Measurements from ENCODE around the gene ABCB7. TPM values are rescaled to one million over a fixed set of nuclear protein-coding genes. Genes with fewer than 3 reads are reported as not detected.
"Not testable (repeated sequence)": the region's sequence is repeated elsewhere in the genome, so short reads cannot be mapped to it uniquely, and the experiment has no call there.

The ABCB7 gene
- 27.8 and 30.5 TPM in 2 replicates for total RNA-seq (2022)
- percentile 75 among the genes with signal in this experiment for Bru-seq, nascent RNA
- percentile 71 among the genes with signal in this experiment for BruChase-seq, experiment 1, labeled RNA remaining after a 2-hour chase
- percentile 67 among the genes with signal in this experiment for BruChase-seq, experiment 2, labeled RNA remaining after a 6-hour chase
- long read RNA-seq, full-length matches to known transcripts, result 23 of 31 reads
- long read RNA-seq, partial matches to known transcripts, result 3 of 31 reads
- long read RNA-seq, other reads (novel, unspliced or antisense), result 5 of 31 reads

GRCh38 chrX:75155827-75156525 lies at the start of gene ABCB7:
TSS of gene ABCB7 (minus strand) at chrX:75156283. CDS start at chrX:75156272, 11 bp downstream.
- peak within 1 kb of the TSS; percentile 99 for H3K4me3 Mint-ChIP-seq (ENCODE audit: unreplicated experiment)
- peak within 1 kb of the TSS; percentile 65 for H3K4me3 ChIP-seq (ENCODE audit: low read depth, low read length)
- no peaks in the 10 kb centered on the region for H3K27me3 ChIP-seq (replicated peaks; ENCODE audit: control insufficient read depth, insufficient read depth, low read length)
- BruUV-seq (replicated peaks), result no TSS peak
- H3K9me3 ChIP-seq, result no peaks in the 10 kb centered on the region
- H3K4me1 Mint-ChIP-seq (ENCODE audit: low read depth, unreplicated experiment), result peaks cover 13% of the 10 kb centered on the region
- H3K27me3 Mint-ChIP-seq (ENCODE audit: insufficient read depth, unreplicated experiment), result no peaks in the 10 kb centered on the region
- no peaks in the 10 kb centered on the region for H3K4me1 ChIP-seq
- intact Hi-C loops (cut with micrococcal nuclease; ENCODE audit: unreplicated experiment), result loop anchor here (10.0 kb wide), 1 partner anchor 119 kb away; the partner anchor contains the start of gene UPRT
- POLR2A ChIA-PET, result no interaction called here
- TF ChIP-seq, protein P1, sequence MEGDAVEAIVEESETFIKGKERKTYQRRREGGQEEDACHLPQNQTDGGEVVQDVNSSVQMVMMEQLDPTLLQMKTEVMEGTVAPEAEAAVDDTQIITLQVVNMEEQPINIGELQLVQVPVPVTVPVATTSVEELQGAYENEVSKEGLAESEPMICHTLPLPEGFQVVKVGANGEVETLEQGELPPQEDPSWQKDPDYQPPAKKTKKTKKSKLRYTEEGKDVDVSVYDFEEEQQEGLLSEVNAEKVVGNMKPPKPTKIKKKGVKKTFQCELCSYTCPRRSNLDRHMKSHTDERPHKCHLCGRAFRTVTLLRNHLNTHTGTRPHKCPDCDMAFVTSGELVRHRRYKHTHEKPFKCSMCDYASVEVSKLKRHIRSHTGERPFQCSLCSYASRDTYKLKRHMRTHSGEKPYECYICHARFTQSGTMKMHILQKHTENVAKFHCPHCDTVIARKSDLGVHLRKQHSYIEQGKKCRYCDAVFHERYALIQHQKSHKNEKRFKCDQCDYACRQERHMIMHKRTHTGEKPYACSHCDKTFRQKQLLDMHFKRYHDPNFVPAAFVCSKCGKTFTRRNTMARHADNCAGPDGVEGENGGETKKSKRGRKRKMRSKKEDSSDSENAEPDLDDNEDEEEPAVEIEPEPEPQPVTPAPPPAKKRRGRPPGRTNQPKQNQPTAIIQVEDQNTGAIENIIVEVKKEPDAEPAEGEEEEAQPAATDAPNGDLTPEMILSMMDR (IDR thresholded peaks at IDR 0.05; ENCODE audit: insufficient read depth in 1 of 2, low read depth in 1 of 2, low read length in 1 of 2, severe bottlenecking in 1 of 2, unreplicated experiment in 1 of 2), result peak in 1 of 2 experiments; percentile 26
- H3K36me3 Mint-ChIP-seq (ENCODE audit: insufficient read depth, unreplicated experiment), result no peaks in the 10 kb centered on the region
- peak; percentile 64 to 67 for DNase-seq
- H3K27ac Mint-ChIP-seq (ENCODE audit: unreplicated experiment), result peak within 1 kb of the TSS; percentile 99
- H3K9me3 Mint-ChIP-seq (ENCODE audit: unreplicated experiment), result no peaks in the 10 kb centered on the region
- H3K36me3 ChIP-seq (ENCODE audit: control insufficient read depth, insufficient read depth, low read length), result no peaks in the 10 kb centered on the region
- CTCF ChIA-PET, result interaction anchor here (1.2 kb wide), 1 partner anchor 231 kb away, joined by 4 read pairs; the partner anchor contains the start of gene NEXMIF

- not testable (repeated sequence) for H3K36me3 Mint-ChIP-seq (ENCODE audit: insufficient read depth, unreplicated experiment)
Measured at GRCh38 chrX:75188415-75189206, 32.5 kb upstream of the ABCB7 start.

DNA sequence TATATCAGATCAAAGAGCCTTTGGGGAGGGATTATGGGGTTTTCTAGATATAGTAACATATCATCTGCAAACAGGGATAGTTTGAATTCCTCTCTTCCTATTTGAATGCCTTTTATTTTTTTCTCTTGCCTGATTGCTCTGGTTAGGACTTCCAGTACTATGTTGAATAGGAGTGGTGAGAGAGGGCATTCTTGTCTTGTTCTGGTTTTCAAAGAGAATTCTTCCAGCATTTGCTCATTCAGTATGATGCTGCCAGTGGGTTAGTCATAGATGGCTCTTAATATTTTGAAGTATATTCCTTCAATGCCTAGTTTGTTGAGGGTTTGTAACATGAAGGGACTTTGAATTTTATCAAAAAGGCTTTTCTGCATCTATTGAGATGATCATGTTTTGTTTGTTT lies 25.6 kb upstream of the ABCB7 start:
- BruUV-seq (replicated peaks), result no TSS peak
- TF ChIP-seq, protein P1 (IDR thresholded peaks at IDR 0.05; ENCODE audit: insufficient read depth in 1 of 2, low read depth in 1 of 2, low read length in 1 of 2, severe bottlenecking in 1 of 2, unreplicated experiment in 1 of 2), result no peak
- Mint-ChIP-seq H3K36me3 (ENCODE audit: insufficient read depth, unreplicated experiment) (no peaks in the 10 kb centered on the region), H3K27ac (ENCODE audit: unreplicated experiment) (no peak overlapping the region), H3K9me3 (ENCODE audit: unreplicated experiment) (peaks cover 8% of the 10 kb centered on the region), H3K4me1 (ENCODE audit: low read depth, unreplicated experiment) (no peaks in the 10 kb centered on the region), H3K27me3 (ENCODE audit: insufficient read depth, unreplicated experiment) (no peaks in the 10 kb centered on the region), H3K4me3 (ENCODE audit: unreplicated experiment) (no peak overlapping the region)
- Histone ChIP-seq H3K27me3 (replicated peaks; ENCODE audit: control insufficient read depth, insufficient read depth, low read length) (no peaks in the 10 kb centered on the region), H3K4me3 (ENCODE audit: low read depth, low read length) (no peak overlapping the region), H3K36me3 (ENCODE audit: control insufficient read depth, insufficient read depth, low read length) (no peaks in the 10 kb centered on the region), H3K4me1 (no peaks in the 10 kb centered on the region), H3K9me3 (no peaks in the 10 kb centered on the region)
- POLR2A ChIA-PET, result no interaction called here
- CTCF ChIA-PET, result no interaction called here
- intact Hi-C loops (cut with micrococcal nuclease; ENCODE audit: unreplicated experiment), result no loop called here
- no peak for DNase-seq

More at GRCh38 chrX:75188415-75189206, 32.5 kb upstream of the ABCB7 start:
- H3K9me3 Mint-ChIP-seq (ENCODE audit: unreplicated experiment); H3K4me1 Mint-ChIP-seq (ENCODE audit: low read depth, unreplicated experiment); POLR2A ChIA-PET; H3K27me3 Mint-ChIP-seq (ENCODE audit: insufficient read depth, unreplicated experiment); H3K4me1 ChIP-seq; H3K27me3 ChIP-seq (replicated peaks; ENCODE audit: control insufficient read depth, insufficient read depth, low read length); CTCF ChIA-PET; H3K9me3 ChIP-seq; BruUV-seq (replicated peaks); H3K36me3 ChIP-seq (ENCODE audit: control insufficient read depth, insufficient read depth, low read length): not testable (repeated sequence)
- intact Hi-C loops (cut with micrococcal nuclease; ENCODE audit: unreplicated experiment), result loop anchor here (1.0 kb wide), 1 partner anchor 86 kb away; the partner anchor contains the start of gene UPRT
- peak; percentile 41 to 45 for DNase-seq
- Mint-ChIP-seq H3K27ac (ENCODE audit: unreplicated experiment) (peak overlapping the region; percentile 92), H3K4me3 (ENCODE audit: unreplicated experiment) (peak overlapping the region; percentile 93)
- H3K4me3 ChIP-seq (ENCODE audit: low read depth, low read length), result peak overlapping the region; percentile 48

GRCh38 chrX:75179536-75180293 lies 23.6 kb upstream of the ABCB7 start:
- H3K27me3 Mint-ChIP-seq (ENCODE audit: insufficient read depth, unreplicated experiment); DNase-seq; H3K9me3 ChIP-seq; H3K4me1 ChIP-seq; H3K36me3 ChIP-seq (ENCODE audit: control insufficient read depth, insufficient read depth, low read length); H3K4me1 Mint-ChIP-seq (ENCODE audit: low read depth, unreplicated experiment); H3K27ac Mint-ChIP-seq (ENCODE audit: unreplicated experiment); intact Hi-C loops (cut with micrococcal nuclease; ENCODE audit: unreplicated experiment); POLR2A ChIA-PET; BruUV-seq (replicated peaks); H3K4me3 Mint-ChIP-seq (ENCODE audit: unreplicated experiment); H3K4me3 ChIP-seq (ENCODE audit: low read depth, low read length); H3K27me3 ChIP-seq (replicated peaks; ENCODE audit: control insufficient read depth, insufficient read depth, low read length); H3K36me3 Mint-ChIP-seq (ENCODE audit: insufficient read depth, unreplicated experiment); CTCF ChIA-PET: not testable (repeated sequence)
- H3K9me3 Mint-ChIP-seq (ENCODE audit: unreplicated experiment), result peaks cover 15% of the 10 kb centered on the region

All from Caco-2 (cell line).